ENCODE results near the gene ZFPM1. TPM values are rescaled to one million over a fixed set of nuclear protein-coding genes. Genes with fewer than 3 reads are reported as not detected.
"Not testable (repeated sequence)": the region's sequence is repeated elsewhere in the genome, so short reads cannot be mapped to it uniquely, and the experiment has no call there.

Gene ZFPM1
- polyA plus RNA-seq, 1 donor from 2014 or later: 0.15 TPM

GRCh38 chr16:88479793-88480760 lies 27.0 kb downstream of the ZFPM1 start:
- Mint-ChIP-seq H3K36me3 (peaks cover 2% of the 10 kb centered on the region), H3K27ac (peak overlapping the region; percentile 71 to 84 (median 79)), H3K9me3 (no peaks in the 10 kb centered on the region), H3K4me3 (peak overlapping the region; percentile 39 to 94 (median 78)), H3K27me3 (no peaks in the 10 kb centered on the region), H3K4me1 (peaks cover 15 to 30% (median 28%) of the 10 kb centered on the region in 3 donors)

- Mint-ChIP-seq H3K4me3 (peak overlapping the region in 2 of 4 donors; percentile 39 to 65), H3K9me3 (no peaks in the 10 kb centered on the region), H3K27me3 (no peaks in the 10 kb centered on the region), H3K27ac (no peak overlapping the region), H3K36me3 (peaks cover 2% of the 10 kb centered on the region), H3K4me1 (peaks cover 15 to 30% (median 28%) of the 10 kb centered on the region in 3 donors)
Measured at GRCh38 chr16:88480829-88481228, 27.7 kb downstream of the ZFPM1 start.

- H3K27me3 Mint-ChIP-seq: no peaks in the 10 kb centered on the region
- no peaks in the 10 kb centered on the region for H3K9me3 Mint-ChIP-seq
- peaks cover 15 to 28% (median 28%) of the 10 kb centered on the region in 3 donors for H3K4me1 Mint-ChIP-seq
- H3K36me3 Mint-ChIP-seq: peaks cover 2% of the 10 kb centered on the region
- peak overlapping the region in 1 of 4 donors; percentile 30 for H3K4me3 Mint-ChIP-seq
- peak overlapping the region in 2 of 3 donors; percentile 23 to 67 for H3K27ac Mint-ChIP-seq
Measured at GRCh38 chr16:88481851-88482250, 28.8 kb downstream of the ZFPM1 start.

GRCh38 chr16:88482630-88483391 lies 29.7 kb downstream of the ZFPM1 start:
- H3K4me3 Mint-ChIP-seq: no peak overlapping the region
- H3K27me3 Mint-ChIP-seq: no peaks in the 10 kb centered on the region
- no peaks in the 10 kb centered on the region for H3K9me3 Mint-ChIP-seq
- H3K36me3 Mint-ChIP-seq: peaks cover 2% of the 10 kb centered on the region
- H3K4me1 Mint-ChIP-seq: peaks cover 9 to 24% (median 20%) of the 10 kb centered on the region in 3 donors
- peak overlapping the region in 1 of 3 donors; percentile 69 for H3K27ac Mint-ChIP-seq

- H3K4me3 Mint-ChIP-seq: no peak overlapping the region
- peak overlapping the region in 1 of 3 donors; percentile 69 for H3K27ac Mint-ChIP-seq
- H3K9me3 Mint-ChIP-seq: no peaks in the 10 kb centered on the region
- H3K36me3 Mint-ChIP-seq: peaks cover 2% of the 10 kb centered on the region
- H3K4me1 Mint-ChIP-seq: peaks cover 9 to 24% (median 20%) of the 10 kb centered on the region in 3 donors
- H3K27me3 Mint-ChIP-seq: no peaks in the 10 kb centered on the region
Measured at GRCh38 chr16:88483392-88483641, 30.2 kb downstream of the ZFPM1 start.

- H3K27ac Mint-ChIP-seq: no peak overlapping the region
Measured at GRCh38 chr16:88484505-88485365, 31.7 kb downstream of the ZFPM1 start.

GRCh38 chr16:88485366-88485741 lies 32.3 kb downstream of the ZFPM1 start:
- H3K27ac Mint-ChIP-seq: not testable (repeated sequence)

More at GRCh38 chr16:88484505-88485365, 31.7 kb downstream of the ZFPM1 start:
- Mint-ChIP-seq H3K36me3 (peaks cover 2% of the 10 kb centered on the region), H3K9me3 (no peaks in the 10 kb centered on the region), H3K27me3 (no peaks in the 10 kb centered on the region), H3K4me1 (peaks cover 9 to 20% (median 17%) of the 10 kb centered on the region in 3 donors), H3K4me3 (peak overlapping the region in 1 of 4 donors; percentile 31)

GRCh38 chr16:88486398-88487123 lies 33.5 kb downstream of the ZFPM1 start:
- H3K27me3 Mint-ChIP-seq: no peaks in the 10 kb centered on the region
- peaks cover 2% of the 10 kb centered on the region for H3K36me3 Mint-ChIP-seq
- H3K4me3 Mint-ChIP-seq: no peak overlapping the region
- H3K27ac Mint-ChIP-seq: no peak overlapping the region
- peaks cover 3 to 9% (median 5%) of the 10 kb centered on the region in 3 donors for H3K4me1 Mint-ChIP-seq
- H3K9me3 Mint-ChIP-seq: no peaks in the 10 kb centered on the region

More at GRCh38 chr16:88485366-88485741, 32.3 kb downstream of the ZFPM1 start:
- H3K9me3 Mint-ChIP-seq, H3K4me3 Mint-ChIP-seq, H3K36me3 Mint-ChIP-seq, H3K27me3 Mint-ChIP-seq: not testable (repeated sequence)
- peaks cover 9 to 14% (median 11%) of the 10 kb centered on the region in 3 donors for H3K4me1 Mint-ChIP-seq

GRCh38 chr16:88487124-88487432 lies 34.0 kb downstream of the ZFPM1 start:
- no peaks in the 10 kb centered on the region for H3K27me3 Mint-ChIP-seq
- no peaks in the 10 kb centered on the region for H3K9me3 Mint-ChIP-seq
- H3K36me3 Mint-ChIP-seq: peaks cover 2% of the 10 kb centered on the region
- H3K4me1 Mint-ChIP-seq: peaks cover 0 to 5% (median 2%) of the 10 kb centered on the region in 3 donors
- no peak overlapping the region for H3K27ac Mint-ChIP-seq
- H3K4me3 Mint-ChIP-seq: no peak overlapping the region

GRCh38 chr16:88487920-88488851 lies 35.1 kb downstream of the ZFPM1 start:
- H3K27ac Mint-ChIP-seq: no peak overlapping the region
- no peak overlapping the region for H3K4me3 Mint-ChIP-seq
- H3K4me1 Mint-ChIP-seq: peaks cover 0 to 5% (median 2%) of the 10 kb centered on the region in 3 donors
- peaks cover 2% of the 10 kb centered on the region for H3K36me3 Mint-ChIP-seq
- no peaks in the 10 kb centered on the region for H3K9me3 Mint-ChIP-seq
- H3K27me3 Mint-ChIP-seq: no peaks in the 10 kb centered on the region

- no peak overlapping the region for H3K27ac Mint-ChIP-seq
- H3K4me3 Mint-ChIP-seq: no peak overlapping the region
Measured at GRCh38 chr16:88489163-88489741, 36.2 kb downstream of the ZFPM1 start.

GRCh38 chr16:88491001-88491559 lies 38.0 kb downstream of the ZFPM1 start:
- no peaks in the 10 kb centered on the region for H3K27me3 Mint-ChIP-seq
- H3K36me3 Mint-ChIP-seq: no peaks in the 10 kb centered on the region
- peak overlapping the region in 1 of 3 donors; percentile 73 for H3K27ac Mint-ChIP-seq
- no peaks in the 10 kb centered on the region for H3K4me1 Mint-ChIP-seq
- H3K9me3 Mint-ChIP-seq: no peaks in the 10 kb centered on the region
- no peak overlapping the region for H3K4me3 Mint-ChIP-seq

More at GRCh38 chr16:88489163-88489741, 36.2 kb downstream of the ZFPM1 start:
- Mint-ChIP-seq H3K36me3 (no peaks in the 10 kb centered on the region), H3K27me3 (no peaks in the 10 kb centered on the region), H3K9me3 (no peaks in the 10 kb centered on the region), H3K4me1 (peaks cover 0 to 2% (median 2%) of the 10 kb centered on the region in 3 donors)
